ENCODE measurements around the gene DLGAP1. TPM values are rescaled to one million over a fixed set of nuclear protein-coding genes. Genes with fewer than 3 reads are reported as not detected.

The DLGAP1 gene
- total and polyA plus RNA-seq, 2 experiments from 2014 or later = 17.0 to 48.5 TPM

GRCh38 chr18:3840766-3841165, 614.3 kb downstream of the DLGAP1 start:
- Mint-ChIP-seq H3K36me3 (ENCODE audit: low read depth) (no peaks in the 10 kb centered on the region), H3K27me3 (ENCODE audit: insufficient read depth, low read depth, poor library complexity) (no peaks in the 10 kb centered on the region), H3K9me3 (no peaks in the 10 kb centered on the region), H3K4me3 (no peak overlapping the region), H3K27ac (no peak overlapping the region), H3K4me1 (peaks cover 19% of the 10 kb centered on the region)
- Histone ChIP-seq H2AFZ (no peak overlapping the region), H3K4me3 (no peak overlapping the region), H3K27me3 (ENCODE audit: insufficient read depth) (no peaks in the 10 kb centered on the region), H3K9me2 (ENCODE audit: insufficient read depth) (no peaks in the 10 kb centered on the region), H3K27ac (ENCODE audit: low read depth) (no peak overlapping the region), H3K4me2 (no peak overlapping the region), H3K4me1 (ENCODE audit: insufficient read depth) (peaks cover 18% of the 10 kb centered on the region), H3K36me3 (ENCODE audit: insufficient read depth) (no peaks in the 10 kb centered on the region), H4K20me1 (replicated peaks; ENCODE audit: insufficient read depth) (no peaks in the 10 kb centered on the region; the same call in 1 of the 2 replicates), H3F3A (replicated peaks; ENCODE audit: low read depth) (no peaks in the 10 kb centered on the region), H3K79me2 (replicated peaks; ENCODE audit: insufficient read depth) (no peaks in the 10 kb centered on the region)
- no peak for TF ChIP-seq EZH2 (IDR thresholded peaks at IDR 0.05; ENCODE audit: low read depth, unreplicated experiment)
- no peak for TF ChIP-seq JUNB (IDR thresholded peaks at IDR 0.05; ENCODE audit: unreplicated experiment)
- no peak for TF ChIP-seq POLR2AphosphoS5 (IDR thresholded peaks at IDR 0.05; ENCODE audit: low read depth)
- TF ChIP-seq EZH2phosphoT487 (IDR thresholded peaks at IDR 0.05; ENCODE audit: unreplicated experiment) = no peak
- TF ChIP-seq NANOG (IDR thresholded peaks at IDR 0.05; ENCODE audit: borderline replicate concordance) = no peak
- TF ChIP-seq ZNF114 (CRISPR knock-in tag; IDR thresholded peaks at IDR 0.05) = no peak
- TF ChIP-seq ZNF331 (CRISPR knock-in tag; IDR thresholded peaks at IDR 0.05; ENCODE audit: low read depth) = no peak
- TF ChIP-seq ZNF462 (CRISPR knock-in tag; IDR thresholded peaks at IDR 0.05) = no peak
- no peak for ATAC-seq
- DNase-seq (ENCODE audit: low spot score) = no peak

Measured in GM23338 (cell line).